ENCODE measurements around the gene RELN. TPM values are rescaled to one million over a fixed set of nuclear protein-coding genes. Genes with fewer than 3 reads are reported as not detected.

Gene RELN
- total RNA-seq, 1 experiment from 2014 or later, result 0.48 TPM

GRCh38 chr7:103936558-103936957 is 52.9 kb downstream of the RELN start:
- ChIA-PET CTCF (no interaction called here), POLR2A (ENCODE audit: unreplicated experiment) (no interaction called here)
- TF ChIP-seq CTCF (conservative IDR thresholded peaks at IDR 0.05), result no peak
- TF ChIP-seq EZH2 (IDR thresholded peaks at IDR 0.05; ENCODE audit: low read depth), result no peak
- Histone ChIP-seq H3K27ac (no peak overlapping the region), H3K79me2 (ENCODE audit: low read depth) (no peaks in the 10 kb centered on the region), H2AFZ (no peak overlapping the region), H3K9me2 (ENCODE audit: insufficient read depth) (no peaks in the 10 kb centered on the region), H3K4me2 (no peak overlapping the region), H3K4me3 (no peak overlapping the region), H3K9me3 (ENCODE audit: insufficient read depth, low read depth) (no peaks in the 10 kb centered on the region), H4K20me1 (ENCODE audit: insufficient read depth) (no peaks in the 10 kb centered on the region), H3F3A (ENCODE audit: insufficient read depth, low read depth) (no peaks in the 10 kb centered on the region), H3K27me3 (ENCODE audit: insufficient read depth, low read depth) (peaks cover 4% of the 10 kb centered on the region; the same call in 1 of the 2 replicates), H3K4me1 (replicated peaks; ENCODE audit: insufficient read depth) (no peaks in the 10 kb centered on the region), H3K36me3 (ENCODE audit: low read depth) (no peaks in the 10 kb centered on the region)
- BruUV-seq (replicated peaks), result no TSS peak
- intact Hi-C loops (cut with micrococcal nuclease; ENCODE audit: unreplicated experiment), result no loop called here
- no peak for DNase-seq

- CTCF ChIA-PET, result no interaction called here
- Histone ChIP-seq H3K27me3 (ENCODE audit: insufficient read depth, low read depth) (peaks cover 4% of the 10 kb centered on the region; the same call in 1 of the 2 replicates), H3K27ac (no peak overlapping the region), H3K9me2 (ENCODE audit: insufficient read depth) (no peaks in the 10 kb centered on the region), H2AFZ (no peak overlapping the region), H4K20me1 (ENCODE audit: insufficient read depth) (no peaks in the 10 kb centered on the region), H3K4me2 (no peak overlapping the region), H3K4me3 (no peak overlapping the region), H3K4me1 (replicated peaks; ENCODE audit: insufficient read depth) (no peaks in the 10 kb centered on the region), H3K36me3 (ENCODE audit: low read depth) (no peaks in the 10 kb centered on the region), H3F3A (ENCODE audit: insufficient read depth, low read depth) (no peaks in the 10 kb centered on the region), H3K9me3 (ENCODE audit: insufficient read depth, low read depth) (no peaks in the 10 kb centered on the region), H3K79me2 (ENCODE audit: low read depth) (no peaks in the 10 kb centered on the region)
- BruUV-seq (replicated peaks), result no TSS peak
- intact Hi-C loops (cut with micrococcal nuclease; ENCODE audit: unreplicated experiment), result no loop called here
- TF ChIP-seq CTCF (conservative IDR thresholded peaks at IDR 0.05), result no peak
- no peak for TF ChIP-seq EZH2 (IDR thresholded peaks at IDR 0.05; ENCODE audit: low read depth)
- DNase-seq, result no peak
- POLR2A ChIA-PET (ENCODE audit: unreplicated experiment), result no interaction called here
Observed at GRCh38 chr7:103934508-103934907, 55.0 kb downstream of the RELN start.

- Histone ChIP-seq H3K27ac (no peak overlapping the region), H3K36me3 (ENCODE audit: low read depth) (no peaks in the 10 kb centered on the region), H3K4me2 (no peak overlapping the region), H2AFZ (no peak overlapping the region), H4K20me1 (ENCODE audit: insufficient read depth) (no peaks in the 10 kb centered on the region), H3K9me3 (ENCODE audit: insufficient read depth, low read depth) (no peaks in the 10 kb centered on the region), H3K9me2 (ENCODE audit: insufficient read depth) (no peaks in the 10 kb centered on the region), H3K79me2 (ENCODE audit: low read depth) (no peaks in the 10 kb centered on the region), H3K4me3 (no peak overlapping the region), H3K4me1 (replicated peaks; ENCODE audit: insufficient read depth) (no peaks in the 10 kb centered on the region), H3F3A (ENCODE audit: insufficient read depth, low read depth) (no peaks in the 10 kb centered on the region), H3K27me3 (ENCODE audit: insufficient read depth, low read depth) (peaks cover 4% of the 10 kb centered on the region; the same call in 1 of the 2 replicates)
- POLR2A ChIA-PET (ENCODE audit: unreplicated experiment), result no interaction called here
- BruUV-seq (replicated peaks), result no TSS peak
- no peak for TF ChIP-seq CTCF (conservative IDR thresholded peaks at IDR 0.05)
- no peak for TF ChIP-seq EZH2 (IDR thresholded peaks at IDR 0.05; ENCODE audit: low read depth)
- CTCF ChIA-PET, result interaction anchor here (0.6 kb wide), 1 partner anchor 319 kb away, joined by 3 read pairs; no protein-coding TSS in a partner anchor
- DNase-seq, result no peak
- intact Hi-C loops (cut with micrococcal nuclease; ENCODE audit: unreplicated experiment), result no loop called here
Observed at GRCh38 chr7:103932389-103932788, 57.1 kb downstream of the RELN start.
